GM19023 (cell line): ENCODE data around the gene NT5C1A.

Experiments
- ATAC-seq: cut with Tn5 transposase; IDR thresholded peaks from one replicate; pipeline ENCODE4 v1.9.1; 2021; ENCODE audit warnings: mild to moderate bottlenecking, moderate library complexity; ENCODE audit not compliant: unreplicated experiment

Gene NT5C1A

DNA sequence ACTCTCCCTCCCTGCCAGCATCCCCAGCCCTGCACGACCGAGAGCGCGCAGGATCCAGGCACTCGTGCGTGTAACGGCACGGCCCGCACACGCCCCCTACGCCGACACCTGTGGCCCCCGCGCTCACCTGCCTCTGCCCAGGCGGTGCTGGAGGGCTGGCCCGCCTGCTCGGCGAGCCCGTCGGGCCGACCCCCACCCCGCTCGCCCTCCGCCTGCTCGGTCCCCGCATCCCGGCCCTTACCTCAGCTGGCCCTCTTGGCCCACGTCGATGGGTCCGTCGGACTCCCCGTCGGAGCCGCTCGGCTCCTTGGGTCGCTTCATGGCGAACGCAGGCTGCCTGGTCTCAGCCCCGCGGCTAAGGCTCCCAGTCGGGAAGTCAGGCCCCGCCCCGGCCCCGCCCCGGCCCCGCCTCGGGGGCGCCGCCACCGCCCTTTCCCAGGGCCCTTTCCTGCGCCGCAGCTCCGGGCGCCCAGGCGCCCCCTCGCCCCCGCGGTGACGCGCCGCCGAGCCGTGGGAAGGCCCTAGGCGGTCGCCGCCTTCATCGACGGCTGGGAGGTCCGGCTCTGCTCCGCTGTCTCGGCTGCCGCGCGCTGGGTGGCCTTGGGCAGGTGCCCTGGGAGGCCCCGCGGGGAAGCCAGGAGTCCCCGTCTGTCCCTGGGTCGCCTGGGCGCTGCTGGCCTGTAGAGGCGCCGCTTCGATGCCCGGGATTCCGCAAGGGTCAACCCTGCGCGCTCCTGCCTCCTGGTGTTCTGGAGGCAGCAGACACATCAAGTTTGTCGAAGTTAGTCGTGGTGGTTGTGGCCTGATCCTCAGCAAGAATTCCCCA is 32.4 kb downstream of the NT5C1A start, which contains the start of gene HEYL:
Gene HEYL (minus strand): TSS at position 339 of the 826 bp plus-strand sequence. CDS start 18 bp downstream, at position 321.
- ATAC-seq, result no peak

DNA sequence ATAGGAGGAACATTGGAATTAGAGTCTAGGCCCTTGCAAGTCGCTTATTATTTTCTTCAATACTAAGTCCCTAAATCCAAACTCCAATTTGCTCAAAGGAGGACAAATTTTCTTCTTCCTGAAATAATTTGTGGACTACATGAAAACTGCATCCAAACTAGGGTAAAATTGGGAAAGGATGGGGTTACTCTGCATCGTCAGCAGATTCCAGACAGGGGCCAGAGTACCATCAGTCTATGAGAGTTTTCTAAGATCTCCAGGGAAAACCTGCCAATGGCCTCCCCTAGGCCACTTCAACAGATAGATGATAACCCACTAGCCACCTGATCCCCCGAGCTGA is 33.0 kb downstream of the NT5C1A start:
- ATAC-seq, result no peak

DNA sequence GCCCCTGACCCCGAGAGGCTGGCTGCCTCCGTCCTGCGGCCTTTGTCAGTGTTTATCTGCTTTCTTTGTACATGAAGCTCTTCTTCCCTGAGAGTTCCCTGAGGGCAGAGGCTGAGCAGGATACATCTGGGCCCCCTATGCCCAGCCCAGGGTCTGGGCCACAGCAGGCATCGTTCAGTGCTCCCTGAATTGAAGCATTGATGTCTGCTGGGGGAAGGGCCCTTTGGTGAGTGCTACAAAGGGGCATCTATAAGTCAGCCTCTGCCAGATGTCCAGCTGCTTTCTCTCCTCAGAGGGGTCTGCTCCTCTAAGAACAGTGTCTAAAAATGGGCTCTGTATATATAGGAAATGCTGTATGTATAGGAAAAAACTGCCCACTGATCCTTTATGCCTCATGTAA is 34.5 kb downstream of the NT5C1A start:
- no peak for ATAC-seq

DNA sequence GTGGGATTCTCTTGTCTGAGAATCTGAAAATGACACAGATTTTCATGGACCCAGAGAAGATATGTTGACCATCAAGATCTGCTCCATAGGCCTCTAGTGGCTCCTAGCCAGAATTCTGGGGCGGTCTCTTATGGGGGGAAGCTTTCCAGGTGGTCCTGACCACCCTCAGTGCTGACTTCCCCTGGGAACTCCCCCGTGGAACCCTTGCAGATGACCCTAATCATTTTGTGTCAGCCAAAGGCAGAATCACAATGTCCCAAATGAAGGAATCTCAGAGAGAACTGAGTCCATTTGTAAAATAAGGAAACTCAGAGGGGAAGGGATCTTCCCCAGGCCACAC is 36.1 kb downstream of the NT5C1A start:
- no peak for ATAC-seq

DNA sequence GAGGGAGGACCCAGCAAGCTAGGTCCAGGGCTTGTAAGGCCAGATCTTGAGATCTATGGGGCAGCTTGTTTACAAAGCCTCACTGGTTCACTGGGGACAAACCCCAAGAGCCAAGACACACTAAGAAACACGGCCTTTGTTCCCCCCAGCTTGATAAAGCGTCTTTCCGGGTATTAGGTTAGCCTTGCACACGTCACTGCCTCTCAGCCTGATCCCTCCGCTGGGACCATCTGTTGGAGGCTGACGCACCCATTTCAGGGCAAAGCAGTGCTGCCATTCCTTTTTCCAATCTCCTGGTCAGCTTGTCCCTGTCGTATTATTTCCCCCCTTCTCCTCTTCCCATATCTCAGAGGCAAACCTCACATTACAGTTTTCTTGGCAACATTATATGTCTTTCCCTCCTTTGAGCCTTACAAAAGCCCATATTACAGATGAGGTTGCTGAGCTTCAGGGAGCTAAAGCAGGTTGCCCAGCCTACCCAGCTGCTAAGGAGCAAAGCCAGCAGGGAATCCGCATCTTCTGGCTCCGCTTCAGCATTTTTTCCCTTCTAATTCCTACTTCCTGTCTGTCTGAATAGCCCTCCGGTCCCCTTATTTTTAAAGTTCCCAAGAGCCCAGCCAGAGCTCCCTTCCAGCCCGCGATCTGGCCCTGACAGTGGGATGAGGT is 36.6 kb downstream of the NT5C1A start:
- no peak for ATAC-seq

DNA sequence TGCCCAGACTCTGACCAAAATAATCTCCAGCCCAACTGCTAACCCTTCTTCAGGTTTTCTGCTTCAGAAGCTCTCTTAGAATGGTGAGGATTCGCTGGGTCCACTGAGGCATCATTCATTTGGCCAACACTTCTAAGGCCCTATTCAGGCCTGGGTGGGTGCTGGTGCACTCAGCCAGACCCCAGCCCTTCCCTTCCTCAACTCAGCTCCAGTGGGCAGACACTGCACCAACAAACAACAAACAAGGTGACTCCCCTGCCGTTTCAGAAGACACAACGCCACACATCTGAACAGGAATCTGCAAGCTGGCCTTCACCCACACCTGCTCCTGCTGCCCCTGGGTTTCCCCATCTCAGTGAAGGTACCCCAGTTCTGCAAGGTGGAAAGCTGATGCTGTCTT is 38.5 kb downstream of the NT5C1A start:
- ATAC-seq, result no peak

DNA sequence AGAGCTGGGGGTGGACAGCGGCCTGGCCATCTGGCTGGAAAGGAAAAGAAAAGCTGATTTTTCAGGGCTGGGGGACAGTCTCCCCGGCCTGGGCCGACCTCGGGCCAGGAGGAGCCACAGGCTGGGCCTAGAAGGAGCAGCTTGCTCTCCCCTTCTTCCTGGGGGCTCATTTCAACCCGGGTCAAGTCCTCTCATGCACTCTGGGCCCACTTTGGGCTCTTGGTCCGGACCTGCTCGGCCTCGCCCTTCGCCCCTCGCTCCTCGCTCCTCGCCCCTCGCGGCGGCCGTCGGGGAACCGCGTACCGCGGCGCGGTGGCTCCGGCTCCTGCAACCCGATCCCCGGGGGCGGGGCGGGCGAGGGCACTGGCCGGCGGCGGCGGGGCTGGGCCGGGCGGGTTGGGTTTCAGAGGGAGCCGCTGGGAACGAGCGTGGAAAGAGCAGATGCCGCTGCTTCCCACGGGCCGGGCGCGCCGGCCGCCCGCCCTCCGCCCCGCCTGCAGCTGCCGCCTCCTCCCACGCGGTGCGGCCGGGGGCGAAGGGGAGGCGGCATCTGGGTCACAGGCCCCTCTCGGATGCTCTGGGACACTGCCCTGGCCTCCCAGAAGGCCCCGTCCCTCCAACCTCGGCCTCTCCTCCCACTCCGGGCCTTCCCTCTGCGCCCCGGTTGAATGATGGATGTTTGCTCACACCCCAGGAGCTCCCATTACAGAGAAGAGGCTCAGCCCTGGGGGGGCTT is 39.1 kb downstream of the NT5C1A start:
- ATAC-seq, result no peak

DNA sequence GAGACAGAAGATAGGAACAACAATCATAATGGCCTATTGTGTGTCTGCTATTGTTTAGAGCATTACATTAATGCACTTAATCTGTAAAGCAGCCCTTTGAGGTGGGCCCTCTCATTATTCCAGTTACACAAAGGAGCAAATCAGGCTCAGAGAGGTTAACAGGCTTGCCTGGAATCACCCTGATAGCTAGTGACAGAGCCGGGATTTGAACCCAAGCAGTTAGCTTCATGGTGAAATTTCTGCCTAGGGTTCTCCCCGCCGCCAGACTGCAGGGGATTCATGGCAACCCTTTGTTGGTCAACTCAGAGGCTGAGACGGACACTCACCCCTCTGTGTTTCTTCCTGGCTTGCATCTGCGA is 39.6 kb downstream of the NT5C1A start:
- ATAC-seq, result no peak

DNA sequence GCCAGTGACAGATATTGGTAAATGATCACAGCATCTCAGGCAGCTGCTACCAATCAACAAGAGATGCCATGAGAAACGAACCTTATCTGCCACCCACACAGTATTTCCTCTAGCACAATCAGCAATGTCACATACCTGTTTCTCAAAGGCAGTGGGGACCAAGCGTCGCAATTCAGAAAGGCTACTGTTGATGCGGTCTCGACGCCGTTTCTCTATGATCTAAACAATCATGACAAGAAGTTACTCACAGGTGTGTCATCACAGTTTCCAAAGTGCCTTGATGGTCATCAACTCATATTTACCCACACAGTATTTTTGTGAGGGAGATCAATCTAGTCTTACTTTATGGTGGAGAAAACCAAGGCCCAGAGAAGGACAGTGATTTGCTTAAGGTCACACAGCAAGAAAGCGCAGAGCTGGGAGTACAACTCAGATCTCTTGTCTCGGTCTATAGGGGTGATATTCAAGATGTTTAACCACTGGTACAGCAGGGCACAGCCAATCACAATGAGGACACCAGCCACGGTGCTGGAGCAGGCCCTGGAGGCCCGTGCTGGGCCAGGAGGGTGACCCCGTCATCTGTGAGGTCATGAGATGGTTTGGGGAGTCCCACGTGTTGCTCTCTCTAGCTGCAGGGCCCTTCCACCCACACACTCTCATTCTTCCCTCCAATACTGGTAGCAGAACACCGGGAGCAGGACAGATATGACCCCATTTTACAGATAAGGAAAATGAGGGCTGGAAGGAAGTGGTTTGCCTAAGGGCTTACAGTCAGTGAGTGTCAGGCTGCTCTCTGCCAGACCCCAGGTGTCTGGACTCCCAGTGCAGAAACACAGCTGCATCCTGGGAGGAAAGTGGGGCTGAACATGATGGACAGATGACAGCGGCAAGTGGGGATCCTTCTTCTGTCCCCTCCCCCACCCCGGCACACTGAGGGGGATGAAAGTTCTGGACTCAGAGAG is 40.3 kb downstream of the NT5C1A start:
- ATAC-seq, result no peak

DNA sequence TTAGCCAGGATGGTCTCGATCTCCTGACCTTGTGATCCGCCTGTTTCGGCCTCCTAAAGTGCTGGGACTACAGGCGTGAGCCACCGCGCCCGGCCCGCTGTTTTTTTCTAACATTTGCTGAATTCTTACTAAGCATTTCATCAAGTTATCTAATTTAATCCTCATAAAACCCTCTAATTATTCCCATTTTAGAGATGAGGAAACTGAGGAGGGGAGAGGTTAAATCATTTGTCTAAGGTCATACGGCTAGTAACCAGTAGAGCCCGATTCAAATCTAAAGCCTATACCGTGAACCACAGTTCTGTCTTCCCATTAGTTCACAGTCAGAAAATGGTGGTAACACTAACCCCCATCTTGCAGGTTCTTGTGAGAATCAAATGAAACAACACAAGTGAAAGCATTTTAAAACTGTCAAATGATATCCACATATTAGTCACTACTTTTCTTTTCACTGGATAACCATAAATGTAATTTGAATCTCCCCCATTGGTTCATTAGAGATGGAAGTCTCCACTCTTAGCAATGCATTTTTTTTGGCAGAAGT is 43.0 kb downstream of the NT5C1A start:
- ATAC-seq, result no peak

DNA sequence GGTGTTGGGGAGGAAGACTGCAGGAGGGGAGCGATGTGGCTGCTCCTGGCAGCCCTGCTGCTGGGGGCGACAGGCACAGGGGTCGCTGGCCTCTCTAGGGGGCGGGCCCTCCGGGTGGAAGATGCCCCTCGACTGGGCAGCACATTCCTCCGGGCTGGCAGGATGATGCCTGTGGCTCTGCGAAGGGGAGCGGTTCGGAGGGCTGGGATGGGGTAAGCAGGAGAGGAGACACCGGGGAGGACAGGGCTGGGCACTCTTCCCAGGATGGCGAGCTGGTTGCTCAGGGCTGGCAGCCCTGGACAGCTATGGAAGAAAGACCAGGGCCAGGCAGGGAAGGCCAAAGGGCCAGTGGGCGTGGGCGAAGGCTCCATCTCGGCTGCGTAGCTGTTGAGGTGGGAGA is 45.3 kb downstream of the NT5C1A start:
- ATAC-seq, result no peak

DNA sequence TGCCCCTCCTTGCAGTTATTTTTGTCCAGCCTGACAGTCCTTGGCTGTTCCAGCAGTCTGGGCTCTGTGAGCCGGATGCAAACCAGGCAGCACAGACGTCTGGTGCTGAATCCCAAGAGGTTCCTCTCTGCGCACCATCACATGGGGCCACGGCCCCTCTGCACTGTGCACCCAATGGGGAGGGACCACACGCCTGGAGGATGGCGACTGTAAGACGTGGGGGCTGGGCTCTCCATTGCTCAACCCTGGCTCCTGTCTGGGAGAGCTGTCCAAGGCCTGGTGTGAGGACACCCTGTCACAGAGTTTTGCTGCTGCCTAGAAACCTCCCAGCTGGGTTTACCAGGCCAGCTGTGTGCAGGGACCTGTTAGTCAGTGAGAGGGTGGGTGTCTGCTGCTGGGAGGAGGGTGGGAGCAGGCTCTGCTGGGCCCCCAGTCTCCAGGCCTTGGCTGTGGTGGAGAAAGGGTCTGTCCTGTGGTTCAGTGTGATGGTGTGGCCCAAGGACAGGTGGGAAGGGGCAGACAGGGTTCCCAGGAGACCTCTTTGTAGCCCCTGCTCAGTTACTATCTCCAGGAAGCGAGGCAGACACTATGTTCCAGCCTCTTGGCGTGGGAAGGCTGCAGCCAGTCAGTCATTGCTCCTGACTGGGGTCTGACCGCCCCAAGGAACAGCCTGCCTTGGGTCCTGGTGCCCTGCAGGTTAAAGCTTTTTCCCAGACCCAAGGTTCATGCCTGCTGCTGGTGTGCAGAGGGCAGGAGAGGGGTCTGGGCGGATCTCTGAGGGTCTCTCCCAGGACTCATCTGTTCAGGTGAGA is 46.2 kb downstream of the NT5C1A start:
- no peak for ATAC-seq

DNA sequence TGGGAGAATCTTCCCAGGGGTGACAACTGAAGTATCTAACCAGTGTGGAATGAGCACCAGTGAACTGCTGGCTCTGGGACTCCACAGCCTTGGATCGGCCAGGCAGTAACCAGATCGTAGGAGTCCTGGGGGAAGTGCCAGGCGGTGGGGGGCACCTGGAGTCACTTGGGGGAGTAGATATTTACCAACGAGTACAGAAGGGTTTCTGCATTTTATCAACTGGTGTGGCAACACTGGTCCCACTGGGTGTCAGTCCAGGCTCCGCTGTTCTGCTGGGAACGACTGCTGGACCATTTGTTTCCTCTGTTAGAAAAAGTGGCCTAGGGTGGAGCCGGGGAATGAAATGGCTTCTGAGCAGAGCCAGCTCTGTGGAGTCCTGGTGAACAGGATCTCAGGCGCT is 46.9 kb downstream of the NT5C1A start:
- ATAC-seq, result no peak

DNA sequence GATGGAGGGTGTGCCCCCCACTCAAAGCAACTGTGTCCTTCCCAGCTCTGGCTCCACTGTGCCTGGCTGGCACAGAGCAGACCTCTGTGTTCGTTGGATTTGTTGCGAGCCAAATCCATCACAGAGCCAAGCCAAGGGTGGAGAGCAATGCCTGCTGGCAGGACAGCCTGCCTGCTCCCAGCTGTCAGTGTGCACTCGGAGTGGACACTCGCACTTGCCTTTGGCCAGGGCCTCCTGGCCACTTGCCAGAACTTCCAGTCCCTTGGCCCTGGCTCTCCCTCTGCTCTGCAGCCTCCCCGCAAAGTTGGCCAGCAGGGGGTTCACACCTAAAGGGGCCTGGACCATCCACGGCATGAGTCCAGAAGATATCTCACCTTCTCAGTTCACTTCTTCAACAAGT is 48.9 kb downstream of the NT5C1A start:
- no peak for ATAC-seq

DNA sequence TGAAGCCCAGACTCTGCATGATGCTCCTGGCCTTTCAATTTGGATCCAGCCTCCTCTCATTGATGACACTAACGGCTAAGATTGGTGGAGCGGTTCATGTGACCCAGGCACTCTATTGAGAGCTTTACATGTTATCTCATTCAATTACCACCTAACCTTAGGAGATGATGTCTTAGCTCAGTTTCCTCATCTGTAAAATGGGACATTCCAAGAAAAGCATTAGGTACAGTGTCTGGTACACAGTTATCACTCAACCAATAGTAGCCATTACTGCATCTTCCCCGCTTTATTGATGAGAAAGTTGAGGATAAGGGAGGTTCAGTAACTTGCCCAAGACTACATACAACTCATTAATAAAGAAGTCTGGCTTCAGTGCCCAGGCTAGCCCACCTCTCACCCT is 49.5 kb downstream of the NT5C1A start:
- ATAC-seq, result no peak

DNA sequence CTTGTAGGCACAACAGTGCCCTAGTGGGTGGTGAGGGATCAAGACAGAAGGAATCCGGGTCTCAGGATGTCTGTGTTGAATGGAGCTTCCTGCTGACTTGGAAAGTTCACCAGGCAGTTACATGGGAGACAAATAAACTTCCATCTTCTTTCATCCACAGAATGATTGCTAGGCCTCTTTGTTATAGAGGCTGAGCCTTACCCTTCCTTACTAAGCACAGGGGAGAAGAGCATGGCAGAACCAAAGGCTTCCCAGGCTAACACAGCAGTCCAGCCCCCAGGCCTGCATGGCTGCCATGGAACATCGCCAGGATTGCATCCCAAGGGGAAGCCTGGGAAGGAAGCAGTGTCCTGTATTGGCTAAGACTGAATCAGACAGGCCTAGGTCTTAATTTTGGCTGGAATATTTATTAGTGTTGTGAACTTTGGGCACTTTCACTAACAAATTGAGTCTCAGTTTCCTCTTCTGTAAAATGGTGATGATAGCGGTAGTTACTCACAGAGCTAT is 51.2 kb downstream of the NT5C1A start:
- ATAC-seq, result no peak

DNA sequence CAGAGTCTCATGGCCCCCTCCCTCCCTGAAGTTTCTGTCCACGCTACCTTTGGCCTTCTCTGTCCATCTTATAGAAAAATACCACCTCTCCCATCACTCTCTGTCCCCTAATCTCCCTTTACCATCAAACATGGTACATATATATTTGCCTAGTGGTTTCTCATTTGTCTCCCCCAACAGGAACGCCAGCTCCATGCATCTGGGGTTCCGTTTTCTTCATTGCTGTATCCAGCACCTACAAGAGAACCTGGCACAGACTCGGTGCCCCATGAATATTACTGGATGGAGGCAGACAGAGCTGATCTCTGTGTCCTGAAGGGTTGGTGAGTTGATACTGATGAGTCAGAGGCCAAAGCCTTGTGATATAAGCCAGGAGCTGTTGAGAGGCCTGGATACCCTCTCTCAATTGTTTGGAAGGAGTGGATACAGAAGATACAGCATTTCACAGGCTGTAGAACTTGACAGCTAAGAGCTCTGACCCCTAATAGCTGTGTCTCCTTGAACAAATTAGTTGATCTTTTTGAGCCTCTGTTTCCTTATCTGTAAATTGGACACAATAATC is 54.3 kb downstream of the NT5C1A start:
- ATAC-seq, result no peak

DNA sequence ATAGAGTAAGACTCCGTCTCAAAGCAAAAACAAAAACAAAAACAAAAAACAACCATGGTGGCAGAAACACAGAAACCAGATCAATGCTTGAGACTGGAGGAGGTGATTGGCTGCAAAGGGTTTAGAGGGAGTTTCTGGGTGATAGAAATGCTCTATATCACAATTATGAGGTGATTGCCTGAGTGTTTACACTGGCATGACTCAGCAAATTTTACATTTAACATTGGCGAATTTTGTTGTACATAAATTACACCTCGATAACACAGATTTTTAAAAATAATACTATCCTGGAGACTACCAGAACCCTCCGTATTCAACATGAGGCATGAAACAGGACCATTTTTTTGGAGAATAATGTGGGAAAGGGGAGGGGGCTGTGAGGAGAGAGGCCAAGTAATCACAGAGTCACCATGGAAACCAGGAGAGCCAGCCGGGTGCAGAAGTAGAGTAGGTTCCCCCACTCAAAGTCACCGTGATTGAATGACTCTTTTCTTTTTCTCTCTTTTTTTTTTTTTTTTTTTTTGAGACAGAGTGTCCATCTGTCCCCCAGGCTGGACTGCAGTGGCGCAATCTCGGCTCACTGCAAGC is 56.7 kb downstream of the NT5C1A start:
- ATAC-seq, result no peak

DNA sequence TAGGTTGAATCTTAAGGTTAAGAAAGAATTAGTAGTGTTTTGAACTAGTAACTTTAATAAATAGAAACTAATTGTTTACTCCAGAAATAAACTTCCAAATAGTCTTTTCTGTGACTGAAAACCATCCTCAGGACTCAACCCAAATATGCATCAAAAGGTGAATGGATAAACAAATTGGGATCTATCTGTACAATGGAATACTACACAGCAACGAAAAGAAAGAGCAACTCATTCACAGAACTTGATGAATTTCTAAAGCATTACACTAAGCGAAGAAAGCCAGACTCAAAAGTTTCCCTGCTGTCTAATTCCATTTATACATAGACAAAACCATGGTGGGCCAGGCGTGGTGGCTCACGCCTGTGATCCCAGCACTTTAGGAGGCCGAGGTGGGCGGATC is 57.4 kb downstream of the NT5C1A start:
- ATAC-seq, result no peak
